SK-N-MC (cell line): ENCODE measurements around the gene ATRNL1.

Experiments
- EZH2 ChIP-seq: fragments of 200-600 bp; sonication (generic); IDR thresholded peaks from one replicate; pipeline ENCODE4 v1.6.1; 2017; ENCODE audit warnings: antibody characterized with exemption
- FOXP2 ChIP-seq: optimal IDR thresholded peaks from 2 replicates; pipeline ENCODE3; 2011; ENCODE audit warnings: mild to moderate bottlenecking, moderate library complexity; ENCODE audit not compliant: insufficient read depth; ENCODE audit errors: extremely low read length, control extremely low read depth
- POLR2AphosphoS5 ChIP-seq: IDR thresholded peaks from 2 replicates; pipeline ENCODE4 v1.6.1; 2012; ENCODE audit warnings: mild to moderate bottlenecking, low read depth, low read length, borderline replicate concordance

DNA sequence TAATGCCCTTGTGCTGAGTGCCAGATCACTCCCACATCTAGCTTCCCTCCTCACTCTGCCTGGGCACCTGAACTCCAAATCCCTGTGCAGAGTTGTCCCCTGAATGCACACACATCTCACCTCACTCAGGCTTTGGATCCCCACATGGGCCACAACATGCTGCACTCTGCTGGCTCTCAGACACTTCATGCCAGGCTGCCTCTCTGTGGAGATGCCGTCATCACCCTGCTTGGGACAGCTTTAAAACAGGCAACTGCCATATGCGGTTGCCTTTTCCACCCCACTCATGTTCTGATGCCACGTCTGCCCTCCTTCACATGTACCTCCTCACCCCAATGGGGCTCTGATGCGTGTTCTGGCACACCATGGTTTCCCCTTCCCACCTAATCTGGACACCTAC is 702.8 kb downstream of the ATRNL1 start:
- no peak for TF ChIP-seq POLR2AphosphoS5
- no peak for TF ChIP-seq EZH2
- TF ChIP-seq FOXP2: no peak
